A673 (cell line): ENCODE data around the gene SYTL4.

Source experiments
- EZH2 ChIP-seq: fragments of 200-600 bp; sonication (generic); IDR thresholded peaks from 2 replicates; pipeline ENCODE4 v1.6.1; 2017; ENCODE audit warnings: borderline replicate concordance, low read depth, mild to moderate bottlenecking, mixed read lengths, antibody characterized with exemption, low read length; ENCODE audit not compliant: poor library complexity, severe bottlenecking
- TF ChIP-seq, protein P1 (sequence below): fragments of 300-800, 200-600 bp; sonication (generic); conservative IDR thresholded peaks from 2 replicates; pipeline ENCODE4 v1.5.1; 2017; ENCODE audit warnings: low read depth, mild to moderate bottlenecking, antibody characterized with exemption, low read length, moderate library complexity, mixed read lengths

GRCh38 chrX:100643956-100644860, 87.7 kb downstream of the SYTL4 start, which contains the start of gene SRPX2:
- TF ChIP-seq, protein P1, sequence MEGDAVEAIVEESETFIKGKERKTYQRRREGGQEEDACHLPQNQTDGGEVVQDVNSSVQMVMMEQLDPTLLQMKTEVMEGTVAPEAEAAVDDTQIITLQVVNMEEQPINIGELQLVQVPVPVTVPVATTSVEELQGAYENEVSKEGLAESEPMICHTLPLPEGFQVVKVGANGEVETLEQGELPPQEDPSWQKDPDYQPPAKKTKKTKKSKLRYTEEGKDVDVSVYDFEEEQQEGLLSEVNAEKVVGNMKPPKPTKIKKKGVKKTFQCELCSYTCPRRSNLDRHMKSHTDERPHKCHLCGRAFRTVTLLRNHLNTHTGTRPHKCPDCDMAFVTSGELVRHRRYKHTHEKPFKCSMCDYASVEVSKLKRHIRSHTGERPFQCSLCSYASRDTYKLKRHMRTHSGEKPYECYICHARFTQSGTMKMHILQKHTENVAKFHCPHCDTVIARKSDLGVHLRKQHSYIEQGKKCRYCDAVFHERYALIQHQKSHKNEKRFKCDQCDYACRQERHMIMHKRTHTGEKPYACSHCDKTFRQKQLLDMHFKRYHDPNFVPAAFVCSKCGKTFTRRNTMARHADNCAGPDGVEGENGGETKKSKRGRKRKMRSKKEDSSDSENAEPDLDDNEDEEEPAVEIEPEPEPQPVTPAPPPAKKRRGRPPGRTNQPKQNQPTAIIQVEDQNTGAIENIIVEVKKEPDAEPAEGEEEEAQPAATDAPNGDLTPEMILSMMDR: no peak
- no peak for TF ChIP-seq EZH2
